GM21825 (cell line): ENCODE measurements around the gene TM7SF2.

ENCODE experiments used
- ATAC-seq: cut with Tn5 transposase; IDR thresholded peaks from one replicate; pipeline ENCODE4 v1.9.1; 2021; ENCODE audit warnings: mild to moderate bottlenecking, moderate library complexity; ENCODE audit not compliant: unreplicated experiment

The TM7SF2 gene

DNA sequence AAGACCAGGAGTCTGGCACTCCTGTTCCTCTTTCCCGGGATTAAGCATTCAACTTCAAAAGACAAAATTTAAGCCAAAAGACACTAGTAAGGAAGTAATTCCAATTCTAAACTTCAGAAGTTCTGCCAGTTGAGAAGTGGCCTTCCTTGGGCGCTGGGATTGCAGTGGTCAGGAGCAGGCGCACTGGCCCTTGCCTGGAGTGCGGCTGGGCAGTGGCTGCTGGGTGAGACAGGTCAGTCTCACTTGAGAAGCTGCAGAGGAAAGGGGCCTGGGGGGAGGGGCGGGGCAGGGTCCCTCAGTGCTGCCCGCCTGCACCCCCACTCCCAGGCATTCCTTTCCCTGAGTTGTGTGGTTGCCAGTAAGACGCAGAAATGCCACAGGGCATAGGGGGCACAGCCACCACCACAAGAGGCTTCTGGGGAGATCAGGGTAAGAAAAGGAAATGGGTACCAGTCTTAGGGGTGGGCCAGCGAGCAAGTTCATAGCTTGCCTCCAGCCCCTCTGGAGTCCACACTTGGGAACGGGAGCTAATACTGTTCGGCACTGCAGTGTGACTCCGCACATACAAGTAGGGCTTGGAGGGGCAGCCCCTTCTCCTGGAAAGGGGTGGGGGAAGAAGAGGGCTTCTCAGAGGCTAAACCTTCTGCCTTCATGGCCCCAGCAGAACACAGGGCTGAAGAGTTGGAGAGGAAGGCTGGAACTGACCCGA lies 16.0 kb downstream of the TM7SF2 start:
- no peak for ATAC-seq

DNA sequence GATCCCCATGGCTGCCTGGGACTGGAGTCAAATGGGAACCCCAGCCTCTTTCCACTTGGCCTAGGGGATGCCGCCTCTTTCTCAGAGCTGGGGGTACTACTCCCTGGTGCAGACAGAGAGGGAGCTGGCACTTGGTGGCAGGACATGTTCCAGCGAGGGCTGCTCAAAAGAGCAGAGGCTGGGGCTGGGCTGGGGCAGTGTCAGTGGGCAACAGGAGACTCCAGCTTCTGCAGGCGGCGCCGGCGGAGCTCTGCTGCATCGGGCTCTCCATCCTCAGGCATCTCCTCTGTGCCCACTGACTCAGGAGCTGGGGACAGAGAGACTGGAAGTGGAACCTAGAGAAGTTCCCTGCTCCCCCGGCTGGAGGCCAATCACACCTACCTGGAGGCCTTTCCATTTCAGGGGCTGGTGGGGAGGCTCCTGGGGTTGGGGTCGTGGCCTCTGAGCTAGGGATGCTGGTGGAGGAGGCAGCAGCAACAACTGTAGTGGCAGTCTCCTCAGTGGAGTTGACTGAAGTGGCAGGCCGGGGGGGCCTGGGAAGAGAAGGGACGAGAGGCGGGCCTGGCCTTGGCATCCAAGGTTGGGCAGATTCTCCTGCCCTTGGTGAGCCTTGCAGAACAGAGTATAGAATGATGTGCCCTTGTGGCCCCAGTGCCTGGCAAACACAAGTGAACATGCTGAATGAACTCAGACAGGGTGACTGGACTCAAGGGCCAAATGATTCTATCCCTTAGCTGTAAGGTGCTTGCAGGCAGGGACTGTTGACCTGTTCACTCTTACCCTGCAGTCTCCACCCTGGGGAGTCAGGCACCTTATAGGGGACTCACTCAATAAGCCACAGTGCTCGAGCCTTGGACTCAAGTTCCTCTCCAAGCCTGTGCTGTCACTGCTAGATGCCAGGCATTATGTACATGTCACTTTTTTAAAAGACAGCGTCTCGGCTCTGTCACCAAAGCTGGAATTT lies 16.8 kb downstream of the TM7SF2 start:
- ATAC-seq: no peak

DNA sequence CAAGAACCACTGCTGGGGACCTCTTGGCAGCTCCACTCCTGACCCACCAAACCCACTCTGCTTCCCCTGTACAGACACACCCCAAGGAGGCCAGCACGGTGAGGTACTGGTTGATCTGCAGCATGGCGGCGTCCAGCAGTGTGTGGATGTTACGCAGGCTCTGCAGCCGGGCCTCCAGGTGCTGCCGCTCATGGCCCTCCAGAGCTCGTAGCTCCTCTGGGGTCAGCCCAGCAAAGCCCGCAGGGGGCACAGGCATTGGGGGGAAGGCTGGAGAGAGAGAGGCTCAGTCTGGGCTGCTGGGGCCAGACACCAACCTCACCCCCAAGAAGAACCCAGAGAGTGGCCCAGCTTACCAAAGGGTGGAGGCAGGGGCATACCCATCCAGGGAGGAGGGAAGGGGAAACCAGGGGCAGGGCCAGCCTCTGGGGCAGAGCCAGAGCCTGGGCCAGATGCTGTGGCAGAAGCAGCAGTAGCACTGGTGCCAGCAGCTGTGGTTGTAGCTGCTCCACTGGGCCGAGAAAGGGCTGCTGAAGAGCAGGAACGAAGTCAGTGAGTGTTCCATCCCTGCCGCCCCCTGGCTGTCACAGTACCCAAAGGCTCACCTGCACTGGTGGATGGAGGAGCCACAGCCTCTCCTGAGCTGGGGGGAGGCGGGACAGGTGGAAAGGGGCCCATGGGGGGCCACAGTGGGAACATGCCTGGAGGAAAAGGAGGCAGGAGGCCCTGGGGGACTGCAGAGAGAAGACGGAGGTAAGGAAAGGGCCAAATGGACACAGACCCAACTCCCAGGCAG lies 18.2 kb downstream of the TM7SF2 start:
- ATAC-seq: no peak

DNA sequence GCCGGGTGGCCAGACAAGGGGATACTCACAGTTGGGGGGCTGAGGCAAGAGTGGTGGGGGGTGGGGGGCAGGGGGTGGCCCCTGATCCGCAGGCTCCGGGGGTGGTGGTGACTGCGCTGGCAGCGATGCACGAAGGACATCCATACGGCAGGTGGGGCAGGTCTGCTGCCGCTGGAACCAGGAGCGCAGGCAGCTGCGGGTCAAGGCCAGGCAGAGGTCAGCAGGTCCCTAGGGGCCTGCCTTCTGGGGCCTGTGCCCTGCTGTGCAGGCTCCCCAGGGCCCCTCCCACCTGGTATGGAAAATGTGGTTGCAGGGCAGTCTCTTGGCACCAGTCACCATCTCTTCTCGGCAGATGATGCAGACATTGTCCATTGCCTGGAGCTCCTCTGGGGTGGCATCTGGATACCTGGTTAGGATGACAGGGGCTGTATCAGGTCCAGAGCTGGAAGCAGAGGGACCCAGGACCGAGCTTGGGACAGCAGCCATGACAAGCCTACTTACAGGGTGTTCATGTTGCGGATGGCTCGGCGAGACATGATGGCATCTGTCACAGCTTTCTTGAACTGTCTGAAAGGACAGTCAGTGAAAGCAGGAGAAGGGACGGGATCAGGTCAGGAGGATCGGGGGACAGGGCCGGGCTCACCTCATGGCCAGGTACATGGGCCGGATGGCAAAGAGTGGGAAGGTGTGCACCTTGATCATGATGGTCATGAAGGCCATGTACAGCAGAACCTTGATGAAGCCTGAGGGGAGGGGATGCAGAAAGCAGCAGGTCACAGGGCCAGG lies 19.2 kb downstream of the TM7SF2 start:
- no peak for ATAC-seq

DNA sequence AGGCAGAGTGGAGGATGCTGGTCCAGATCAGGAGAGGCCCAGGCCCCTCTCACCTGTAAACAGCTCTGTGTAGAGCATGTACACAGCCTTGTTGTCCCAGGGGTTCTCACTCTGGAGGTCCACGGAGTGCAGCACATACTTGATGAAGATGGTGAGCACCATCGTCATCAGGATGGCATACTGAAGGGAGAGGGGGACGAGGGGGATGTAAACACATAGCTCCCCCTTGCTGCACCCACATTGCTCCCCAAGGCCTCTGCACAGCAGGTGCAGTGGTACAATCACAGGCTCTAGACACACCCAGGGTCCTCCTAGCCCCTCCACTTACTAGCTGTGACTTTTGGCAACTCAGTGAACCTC lies 19.7 kb downstream of the TM7SF2 start:
- ATAC-seq: no peak

DNA sequence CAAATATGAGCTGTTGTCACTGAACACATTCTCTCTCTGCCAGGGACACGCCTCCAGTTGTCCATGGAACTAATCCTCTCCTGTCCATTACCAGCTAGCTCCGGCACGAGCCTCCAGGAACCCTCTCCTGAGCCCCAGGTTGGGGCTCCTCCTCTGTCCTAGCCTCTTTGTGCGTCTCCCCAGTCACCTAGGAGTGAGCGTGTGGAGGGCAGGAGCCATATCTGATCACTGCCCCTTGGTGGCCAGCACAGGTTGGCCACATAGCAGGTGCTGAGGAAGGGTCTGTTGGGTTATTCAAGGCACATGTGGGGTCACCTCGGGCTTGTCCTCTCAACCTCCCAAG lies 20.2 kb downstream of the TM7SF2 start:
- ATAC-seq: no peak

DNA sequence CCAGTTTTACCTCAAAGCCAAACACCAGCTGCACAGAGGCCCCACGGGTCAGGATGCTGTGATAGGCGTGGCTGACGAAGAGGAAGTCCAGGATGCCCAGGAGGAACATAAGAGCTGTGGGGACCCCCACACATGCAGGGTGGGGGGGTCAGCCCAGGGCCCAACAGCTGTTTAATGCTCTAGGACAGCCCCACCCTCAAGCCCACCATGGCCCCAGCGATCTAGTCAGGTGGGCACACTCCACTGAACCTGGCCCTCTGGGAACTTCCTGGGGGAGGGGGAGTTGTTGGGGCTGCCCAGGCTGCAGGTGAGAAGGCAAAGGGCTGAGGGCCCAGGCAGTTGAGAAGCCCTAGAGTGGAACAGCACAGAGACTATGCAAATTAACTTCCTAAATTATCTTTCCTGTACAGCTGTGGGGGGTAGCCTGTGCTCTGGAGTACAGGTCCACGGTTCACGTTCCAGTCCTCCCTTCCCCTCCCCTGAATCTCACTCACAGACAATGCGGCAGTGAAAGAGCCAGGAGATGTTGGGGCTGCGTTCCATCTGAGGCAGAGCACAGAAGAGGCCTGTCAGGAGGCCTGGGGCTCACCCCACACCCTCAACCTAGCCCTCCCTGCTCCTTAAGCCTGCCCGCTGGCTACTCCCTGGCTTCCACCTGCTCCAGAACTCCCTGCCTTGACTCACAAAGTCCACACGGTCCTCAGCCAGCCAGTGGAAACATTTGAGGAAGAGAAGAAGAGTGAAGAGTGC lies 20.7 kb downstream of the TM7SF2 start:
- ATAC-seq: peak; percentile 35

DNA sequence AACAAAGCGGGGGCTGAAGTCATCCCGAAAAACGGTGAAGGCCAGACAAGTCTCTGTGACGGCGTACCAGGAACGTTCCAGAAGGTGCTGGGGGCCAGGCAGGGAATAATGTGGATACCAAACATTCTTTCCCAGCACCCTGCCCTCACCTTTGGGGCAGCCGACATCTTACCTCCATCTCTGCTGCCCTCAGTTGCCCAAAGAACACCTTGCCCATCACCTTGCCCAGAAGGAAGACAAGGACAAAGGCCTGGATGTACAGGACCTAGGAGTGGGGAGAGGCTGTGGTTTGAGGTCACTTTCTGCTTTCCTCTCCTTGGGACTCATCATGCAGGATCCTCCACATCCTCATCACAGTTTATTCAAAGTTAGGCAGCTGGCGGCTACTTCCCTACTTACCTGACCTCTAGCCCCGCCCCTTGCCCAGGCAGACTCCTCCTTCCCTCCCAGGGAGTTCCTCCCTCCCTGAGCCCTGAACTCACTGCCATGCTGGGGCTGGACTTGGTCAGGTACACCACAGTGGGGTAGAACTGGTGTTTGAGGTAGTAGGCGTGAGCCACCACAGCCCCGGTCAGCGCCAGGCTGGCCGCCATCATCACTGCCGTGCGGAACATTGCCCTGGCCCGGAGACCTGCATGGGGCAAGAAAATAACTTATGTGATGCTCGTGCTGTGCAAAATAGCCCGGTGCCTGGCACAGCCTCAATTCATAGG lies 21.5 kb downstream of the TM7SF2 start:
- no peak for ATAC-seq

DNA sequence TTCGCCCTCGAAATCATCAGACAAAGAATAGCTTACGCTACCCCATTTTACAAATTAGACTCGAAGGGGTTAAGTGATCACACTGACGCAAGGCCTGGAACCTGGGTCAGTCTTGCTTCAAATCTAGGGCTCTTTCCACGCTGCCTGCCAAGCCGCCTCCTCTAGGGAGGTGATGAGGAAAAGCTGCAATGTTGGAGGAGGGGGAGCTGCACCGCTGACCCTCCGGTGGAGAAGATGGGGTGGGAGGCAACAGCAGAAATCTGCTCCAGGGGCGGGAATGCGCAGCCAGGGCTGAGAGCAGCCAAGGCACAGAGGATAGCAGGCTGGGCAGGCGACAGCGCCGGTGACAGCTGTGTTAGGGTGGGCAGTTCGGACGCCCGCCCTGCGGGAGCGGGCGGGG lies 22.1 kb downstream of the TM7SF2 start:
- no peak for ATAC-seq

DNA sequence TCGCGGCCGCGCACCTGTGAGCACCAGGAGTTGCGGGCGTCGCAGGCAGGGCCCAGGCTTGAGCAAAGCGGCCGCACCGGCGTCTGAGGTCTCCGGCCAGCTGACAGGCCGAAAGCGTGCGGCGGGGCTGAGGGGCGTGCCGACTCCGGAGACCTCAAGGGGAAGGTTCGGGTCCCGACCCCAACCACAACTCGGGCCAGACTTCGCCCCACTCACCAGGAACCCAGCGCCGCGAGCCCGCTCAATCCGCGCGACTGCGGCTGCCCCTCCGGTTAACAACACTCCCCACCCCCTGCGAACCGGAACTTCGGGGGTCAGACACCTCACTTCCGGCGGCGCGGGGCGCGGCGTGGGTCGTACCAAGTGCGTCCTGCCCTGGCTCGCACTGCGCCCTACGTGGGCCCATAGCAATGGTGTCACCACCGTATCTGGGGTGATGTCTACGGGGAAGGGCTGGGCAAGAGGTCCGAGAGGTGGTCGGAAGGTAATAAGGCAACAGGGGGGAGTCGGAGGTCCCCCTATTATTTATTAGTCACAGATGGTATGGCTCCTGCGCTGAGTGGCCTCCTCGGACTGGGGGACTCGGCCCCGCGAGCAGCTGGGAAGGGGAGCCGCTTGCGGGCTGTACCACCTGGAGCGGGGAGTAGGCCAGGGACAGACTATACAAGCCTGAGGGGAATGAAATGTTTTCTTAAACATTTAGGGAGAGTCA lies 22.7 kb downstream of the TM7SF2 start, which contains the start of gene SYVN1:
TSS of gene SYVN1 (minus strand) at position 280 of the 712 bp plus-strand sequence. CDS start 918 bp downstream, outside the sequence.
- ATAC-seq: peak; percentile 48

DNA sequence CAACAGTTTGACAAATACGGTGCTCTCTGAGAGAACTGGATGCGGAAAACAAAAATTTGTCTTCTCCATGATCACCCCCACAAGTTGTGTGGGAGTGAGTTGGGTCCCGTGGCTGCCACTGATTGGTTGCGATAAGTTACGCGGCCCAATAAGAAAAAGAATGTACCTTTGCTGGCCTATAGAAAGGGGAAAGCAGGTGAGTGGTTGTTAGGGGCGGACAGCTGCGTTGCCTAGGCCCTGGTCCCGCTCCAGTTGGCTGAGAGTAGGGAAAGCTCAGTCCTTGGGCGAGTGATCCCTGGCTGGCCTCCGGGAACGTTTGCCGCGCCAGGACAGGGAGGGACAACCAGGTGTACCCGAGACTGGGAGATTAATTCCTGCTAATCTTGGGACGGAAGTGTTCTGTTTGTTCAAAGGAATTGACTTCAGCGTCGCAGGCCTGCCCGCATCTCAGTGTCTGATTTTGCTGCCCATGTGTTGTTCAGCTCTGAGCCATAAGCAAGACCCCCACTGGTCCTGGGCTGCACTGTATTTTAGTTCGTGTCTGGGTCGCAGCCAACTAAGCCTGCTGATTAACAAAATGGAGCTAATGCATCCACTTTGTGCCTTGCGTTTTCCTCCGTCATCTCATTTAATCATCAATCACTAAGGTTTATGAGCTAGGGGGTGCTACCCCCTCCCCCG lies 23.4 kb downstream of the TM7SF2 start:
- ATAC-seq: peak; percentile 46

DNA sequence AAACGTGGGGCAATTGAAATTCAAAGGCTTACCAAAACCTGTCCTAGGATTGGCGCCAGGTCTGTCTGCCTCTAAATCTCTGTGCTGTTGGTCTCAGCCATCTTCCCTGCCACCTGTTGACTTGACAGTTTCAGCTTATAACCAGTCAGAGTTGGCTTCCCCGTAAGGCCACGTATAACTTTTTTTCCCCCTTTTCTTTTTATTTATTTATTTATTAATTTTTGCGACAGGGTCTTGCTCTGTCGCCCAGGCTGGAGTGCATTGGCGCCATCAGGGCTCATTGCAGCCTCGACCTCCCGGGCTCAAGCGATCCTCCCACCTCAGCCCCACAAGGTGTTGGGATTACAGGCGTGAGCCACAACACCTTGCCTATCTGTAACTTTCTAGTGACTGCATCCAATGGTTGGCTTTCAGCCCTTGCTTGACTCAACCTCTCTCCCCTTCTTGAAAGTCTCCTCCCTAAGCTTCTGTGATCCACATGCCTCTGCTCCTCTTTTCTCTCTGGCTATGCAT lies 24.0 kb downstream of the TM7SF2 start:
- no peak for ATAC-seq

DNA sequence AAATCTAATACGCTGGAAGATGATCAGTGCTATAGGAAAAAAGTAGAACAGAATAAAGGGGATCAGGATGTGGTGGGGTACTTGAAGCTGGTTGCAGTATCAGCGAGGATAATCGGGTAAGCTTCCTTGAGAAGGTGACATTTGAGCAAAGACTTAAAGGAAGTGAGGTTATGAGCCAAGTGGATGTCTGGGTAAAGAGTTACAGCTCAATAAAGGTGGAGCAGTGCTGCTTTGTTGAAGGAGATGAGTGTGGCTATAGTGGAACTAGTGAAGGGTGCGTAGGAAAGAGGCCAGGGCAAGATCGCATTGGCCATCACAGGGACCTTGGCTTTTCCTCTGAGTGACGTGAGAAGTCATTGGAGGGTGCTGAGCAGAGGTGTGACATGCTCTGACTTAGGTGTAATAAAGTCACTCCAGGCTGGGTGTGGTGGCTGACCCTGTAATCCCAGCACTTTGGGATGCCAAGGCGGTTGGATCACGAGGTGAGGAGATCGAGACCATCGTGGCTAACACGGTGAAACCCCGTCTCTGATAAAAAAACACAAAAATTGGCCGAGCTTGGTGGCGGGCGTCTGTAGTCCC lies 24.9 kb downstream of the TM7SF2 start:
- no peak for ATAC-seq

DNA sequence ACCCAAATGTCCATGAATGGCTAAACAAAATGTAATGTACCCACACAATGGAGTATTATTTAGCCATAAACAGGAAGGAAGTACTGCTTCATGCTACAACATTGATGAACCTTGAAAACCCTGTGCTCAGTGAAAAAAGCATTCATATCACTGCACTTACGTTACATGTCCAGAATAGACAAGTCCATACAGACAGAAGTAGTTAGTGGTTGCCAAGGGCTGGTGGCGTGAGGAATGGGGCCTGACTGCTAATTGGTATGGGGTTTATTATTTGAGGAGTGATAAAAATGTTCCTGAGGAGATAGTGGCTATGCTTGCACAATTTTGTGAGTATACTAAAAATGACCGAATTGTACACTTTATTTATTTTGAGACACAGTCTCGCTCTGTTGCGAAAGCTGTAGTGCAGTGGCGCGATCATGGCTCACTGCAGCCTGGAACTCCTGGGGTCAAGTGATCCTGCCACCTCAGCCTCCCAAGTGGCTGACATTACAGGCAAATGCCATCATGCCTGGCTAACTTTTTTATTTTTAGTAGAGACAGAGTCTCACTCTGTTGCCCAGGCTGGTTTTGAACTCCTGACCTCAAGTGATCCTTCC lies 30.3 kb downstream of the TM7SF2 start:
- no peak for ATAC-seq

DNA sequence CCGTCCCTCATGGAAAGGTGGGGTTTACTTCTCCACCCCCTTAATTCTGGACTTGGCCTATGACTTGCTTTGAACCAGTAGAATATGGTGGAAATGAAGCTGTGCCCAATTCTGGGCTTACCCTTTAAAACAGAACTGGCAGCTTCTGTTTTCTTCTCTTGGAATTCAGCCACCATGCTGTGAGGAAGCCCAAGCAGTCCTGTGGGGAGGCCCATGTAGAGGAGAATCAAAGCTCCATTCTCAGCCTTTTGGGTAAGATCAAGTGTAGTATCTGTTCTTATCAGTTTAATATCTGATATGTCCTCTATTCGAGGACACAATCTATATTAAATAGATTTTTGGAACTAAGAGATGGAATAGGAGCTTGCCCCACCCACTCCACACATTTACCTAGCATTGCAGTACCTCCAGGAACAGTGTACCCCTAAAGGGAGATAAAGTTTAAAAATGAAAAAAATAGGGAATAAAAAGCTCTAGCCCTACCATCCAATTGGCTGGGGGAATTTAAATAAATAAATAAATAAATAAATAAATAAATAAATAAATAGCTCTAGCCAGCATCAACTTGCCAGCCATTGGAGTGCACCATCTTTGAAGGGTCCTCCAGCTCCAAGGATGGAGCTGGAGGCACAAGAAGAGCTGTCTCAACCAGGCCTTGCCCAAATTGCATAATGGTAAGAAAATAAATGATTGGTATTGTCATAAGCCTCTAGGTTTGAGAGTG lies 35.8 kb downstream of the TM7SF2 start:
- no peak for ATAC-seq

DNA sequence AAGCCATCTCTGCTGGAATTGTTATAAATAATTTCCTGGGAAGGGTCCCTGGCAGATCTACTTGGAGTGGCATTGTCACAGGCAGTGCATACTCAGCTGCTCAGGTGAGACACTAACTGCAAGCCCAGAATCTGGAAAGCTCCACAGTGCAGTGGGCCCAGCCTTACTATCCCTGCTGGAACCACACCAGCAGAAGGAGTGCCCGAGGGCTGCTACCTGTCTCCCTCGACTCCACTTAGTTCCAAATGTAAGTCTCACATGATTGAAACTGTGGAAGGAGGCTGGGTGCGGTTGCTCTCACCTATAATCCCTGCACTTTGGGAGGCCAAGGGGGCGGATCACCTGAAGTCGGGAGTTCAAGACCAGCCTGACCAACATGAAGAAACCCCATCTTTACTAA lies 37.0 kb downstream of the TM7SF2 start:
- no peak for ATAC-seq
